SK-N-SH treated with all-trans-retinoic acid at 6 μM for 48 hours (cell line): Measurements from ENCODE around the gene PRKCG.

Experiments used
- ATAC-seq: fragments of 200-7000 bp; cut with Tn5 transposase; 3 replicates; pipeline ENCODE4 v1.9.1; 2020; ENCODE audit warnings: mild to moderate bottlenecking, moderate library complexity
- ARNTL ChIP-seq: fragments of 450-650 bp; formaldehyde crosslinking; IDR thresholded peaks from 2 replicates; pipeline ENCODE4 v1.5.0; 2020; ENCODE audit warnings: low read depth, mild to moderate bottlenecking, moderate library complexity, borderline replicate concordance
- BACH2 ChIP-seq: fragments of 250-450 bp; sonication (Bioruptor Pico); IDR thresholded peaks from 2 replicates; pipeline ENCODE4 v1.9.0; 2021; ENCODE audit warnings: mild to moderate bottlenecking, borderline replicate concordance
- CREB5 ChIP-seq: fragments of 250-450 bp; sonication (Bioruptor Pico); IDR thresholded peaks from 2 replicates; pipeline ENCODE4 v1.5.1; 2020; ENCODE audit warnings: low read depth, mild to moderate bottlenecking, moderate library complexity
- CSDC2 ChIP-seq: fragments of 250-450 bp; sonication (Bioruptor Pico); IDR thresholded peaks from 2 replicates; pipeline ENCODE4 v1.5.0; 2020; ENCODE audit warnings: mild to moderate bottlenecking, moderate library complexity
- CSRNP3 ChIP-seq: fragments of 250-450 bp; sonication (Bioruptor Pico); IDR thresholded peaks from 2 replicates; pipeline ENCODE4 v1.5.1; 2021; ENCODE audit warnings: mild to moderate bottlenecking, moderate library complexity
- ESRRG ChIP-seq: fragments of 250-450 bp; sonication (Bioruptor Pico); IDR thresholded peaks from 2 replicates; pipeline ENCODE4 v1.6.1; 2021; ENCODE audit warnings: mild to moderate bottlenecking
- GLIS3 ChIP-seq: fragments of 250-450 bp; sonication (Bioruptor Pico); IDR thresholded peaks from 2 replicates; pipeline ENCODE4 v1.5.0; 2020; ENCODE audit warnings: mild to moderate bottlenecking, moderate library complexity
- ISL1 ChIP-seq: fragments of 250-450 bp; sonication (Bioruptor Pico); IDR thresholded peaks from 2 replicates; pipeline ENCODE4 v2.1.2; 2022; ENCODE audit warnings: mild to moderate bottlenecking, moderate library complexity
- OSR1 ChIP-seq: fragments of 250-450 bp; sonication (Bioruptor Pico); IDR thresholded peaks from 2 replicates; pipeline ENCODE4 v1.8.0; 2022; ENCODE audit warnings: moderate library complexity, mild to moderate bottlenecking, inconsistent platforms
- PATZ1 ChIP-seq: fragments of 250-450 bp; sonication (Bioruptor Pico); IDR thresholded peaks from 2 replicates; pipeline ENCODE4 v1.8.0; 2020; ENCODE audit warnings: mild to moderate bottlenecking, moderate library complexity, borderline replicate concordance
- POU6F1 ChIP-seq: fragments of 250-450 bp; sonication (Bioruptor Pico); IDR thresholded peaks from 2 replicates; pipeline ENCODE4 v1.8.0; 2021; ENCODE audit warnings: low read depth, mild to moderate bottlenecking, moderate library complexity, borderline replicate concordance
- PPARA ChIP-seq: fragments of 250-450 bp; sonication (Bioruptor Pico); IDR thresholded peaks from 2 replicates; pipeline ENCODE4 v1.5.0; 2020; ENCODE audit warnings: mild to moderate bottlenecking, borderline replicate concordance
- RARB ChIP-seq: fragments of 250-450 bp; sonication (Bioruptor Pico); IDR thresholded peaks from 2 replicates; pipeline ENCODE4 v1.8.0; 2021; ENCODE audit warnings: mild to moderate bottlenecking, moderate library complexity
- SNAI2 ChIP-seq: fragments of 250-450 bp; sonication (Bioruptor Pico); IDR thresholded peaks from 2 replicates; pipeline ENCODE4 v1.5.0; 2020; ENCODE audit warnings: mild to moderate bottlenecking, moderate library complexity
- TCF4 ChIP-seq: fragments of 250-450 bp; sonication (Bioruptor Pico); IDR thresholded peaks from 2 replicates; pipeline ENCODE4 v1.8.0; 2021; ENCODE audit warnings: mild to moderate bottlenecking, moderate library complexity, borderline replicate concordance
- TOX ChIP-seq: fragments of 250-450 bp; sonication (Bioruptor Pico); IDR thresholded peaks from 2 replicates; pipeline ENCODE4 v1.8.0; 2021; ENCODE audit warnings: mild to moderate bottlenecking, moderate library complexity, borderline replicate concordance
- TSHZ2 ChIP-seq: fragments of 250-450 bp; sonication (Bioruptor Pico); IDR thresholded peaks from 2 replicates; pipeline ENCODE4 v1.5.0; 2020; ENCODE audit warnings: mild to moderate bottlenecking, moderate library complexity
- ZC3H10 ChIP-seq: fragments of 250-450 bp; sonication (Bioruptor Pico); IDR thresholded peaks from 2 replicates; pipeline ENCODE4 v1.5.1; 2021; ENCODE audit warnings: mild to moderate bottlenecking, moderate library complexity
- ZFP3 ChIP-seq: fragments of 250-450 bp; sonication (Bioruptor Pico); IDR thresholded peaks from 2 replicates; pipeline ENCODE4 v1.5.0; 2020; ENCODE audit warnings: mild to moderate bottlenecking, moderate library complexity
- ZFP30 ChIP-seq: fragments of 450-650 bp; formaldehyde crosslinking; IDR thresholded peaks from 2 replicates; pipeline ENCODE4 v1.5.0; 2022; ENCODE audit warnings: mild to moderate bottlenecking, moderate library complexity
- ZNF565 ChIP-seq: fragments of 450-650 bp; formaldehyde crosslinking; conservative IDR thresholded peaks from 2 replicates; pipeline ENCODE4 v1.5.0; 2020; ENCODE audit warnings: low read depth, mild to moderate bottlenecking, moderate library complexity
- ZNF70 ChIP-seq: fragments of 450-650 bp; formaldehyde crosslinking; IDR thresholded peaks from 2 replicates; pipeline ENCODE4 v1.5.0; 2020; ENCODE audit warnings: mild to moderate bottlenecking, moderate library complexity

PRKCG gene

GRCh38 chr19:53884256-53884655 is 2.3 kb downstream of the PRKCG start:
- no peak for ATAC-seq
- no peak for TF ChIP-seq BACH2 (CRISPR knock-in tag)
- TF ChIP-seq ISL1 (CRISPR knock-in tag) = no peak
- no peak for TF ChIP-seq ZNF565 (CRISPR knock-in tag)
- no peak for TF ChIP-seq TOX (CRISPR knock-in tag)
- no peak for TF ChIP-seq SNAI2 (CRISPR knock-in tag)
- no peak for TF ChIP-seq OSR1 (CRISPR knock-in tag)
- no peak for TF ChIP-seq CSDC2 (CRISPR knock-in tag)
- TF ChIP-seq CSRNP3 (CRISPR knock-in tag) = no peak

- no peak for ATAC-seq
- TF ChIP-seq CSDC2 (CRISPR knock-in tag) = no peak
- TF ChIP-seq BACH2 (CRISPR knock-in tag) = no peak
- TF ChIP-seq ZFP3 (CRISPR knock-in tag) = no peak
- TF ChIP-seq OSR1 (CRISPR knock-in tag) = no peak
- no peak for TF ChIP-seq ZNF565 (CRISPR knock-in tag)
- TF ChIP-seq TCF4 (CRISPR knock-in tag) = no peak
- TF ChIP-seq ZC3H10 (CRISPR knock-in tag) = no peak
- TF ChIP-seq RARB (CRISPR knock-in tag) = no peak
Observed at GRCh38 chr19:53885036-53885435, 3.0 kb downstream of the PRKCG start.

- TF ChIP-seq POU6F1 (CRISPR knock-in tag) (no peak), OSR1 (CRISPR knock-in tag) (no peak), CREB5 (CRISPR knock-in tag) (no peak), PATZ1 (CRISPR knock-in tag) (no peak), GLIS3 (CRISPR knock-in tag) (no peak), ZNF70 (CRISPR knock-in tag) (no peak), BACH2 (CRISPR knock-in tag) (no peak), ARNTL (CRISPR knock-in tag) (no peak), ESRRG (CRISPR knock-in tag) (no peak), PPARA (no peak), ZFP30 (CRISPR knock-in tag) (no peak), TSHZ2 (no peak), SNAI2 (CRISPR knock-in tag) (no peak), ZFP3 (CRISPR knock-in tag) (no peak), ISL1 (CRISPR knock-in tag) (no peak), RARB (CRISPR knock-in tag) (no peak), CSRNP3 (CRISPR knock-in tag) (no peak), ZC3H10 (CRISPR knock-in tag) (no peak), ZNF565 (CRISPR knock-in tag) (no peak)
- no peak for ATAC-seq
Observed at GRCh38 chr19:53892301-53892980, 10.4 kb downstream of the PRKCG start.
